GM21360 (cell line): Measurements from ENCODE around the gene LGALS3BP.
"Not testable (repeated sequence)": the region's sequence is repeated elsewhere in the genome, so short reads cannot be mapped to it uniquely, and the experiment has no call there.

Source experiments
- ATAC-seq: cut with Tn5 transposase; IDR thresholded peaks from one replicate; pipeline ENCODE4 v1.9.1; 2021; ENCODE audit warnings: mild to moderate bottlenecking, moderate library complexity; ENCODE audit not compliant: unreplicated experiment

The LGALS3BP gene

GRCh38 chr17:78966123-78966813, 13.5 kb downstream of the LGALS3BP start:
- ATAC-seq: no peak

- no peak for ATAC-seq
These were observed 14.2 kb downstream of the LGALS3BP start for GRCh38 chr17:78965491-78965924.

GRCh38 chr17:78963378-78963777, 16.3 kb downstream of the LGALS3BP start:
- no peak for ATAC-seq

GRCh38 chr17:78962984-78963348, 16.8 kb downstream of the LGALS3BP start:
- ATAC-seq: not testable (repeated sequence)

GRCh38 chr17:78962345-78962983, 17.3 kb downstream of the LGALS3BP start:
- ATAC-seq: no peak

- ATAC-seq: no peak
These were observed 18.2 kb downstream of the LGALS3BP start for GRCh38 chr17:78961571-78961970.

GRCh38 chr17:78960928-78961327, 18.8 kb downstream of the LGALS3BP start:
- ATAC-seq: no peak

GRCh38 chr17:78959803-78960202, 19.9 kb downstream of the LGALS3BP start:
- ATAC-seq: no peak

- no peak for ATAC-seq
These were observed 21.0 kb downstream of the LGALS3BP start for GRCh38 chr17:78958641-78959127.

GRCh38 chr17:78957128-78957527, 22.6 kb downstream of the LGALS3BP start:
- ATAC-seq: no peak

GRCh38 chr17:78956254-78956653, 23.5 kb downstream of the LGALS3BP start:
- no peak for ATAC-seq

GRCh38 chr17:78954684-78955083, 25.0 kb downstream of the LGALS3BP start:
- ATAC-seq: no peak

GRCh38 chr17:78953356-78954350, 26.1 kb downstream of the LGALS3BP start:
- ATAC-seq: no peak

GRCh38 chr17:78952706-78953105, 27.0 kb downstream of the LGALS3BP start:
- no peak for ATAC-seq

GRCh38 chr17:78951967-78952551, 27.7 kb downstream of the LGALS3BP start:
- no peak for ATAC-seq

GRCh38 chr17:78950870-78951269, 28.9 kb downstream of the LGALS3BP start:
- no peak for ATAC-seq

GRCh38 chr17:78947235-78948149, 32.2 kb downstream of the LGALS3BP start:
- no peak for ATAC-seq

GRCh38 chr17:78946631-78947030, 33.1 kb downstream of the LGALS3BP start:
- no peak for ATAC-seq

GRCh38 chr17:78946131-78946530, 33.6 kb downstream of the LGALS3BP start:
- ATAC-seq: no peak

GRCh38 chr17:78945455-78945854, 34.3 kb downstream of the LGALS3BP start:
- not testable (repeated sequence) for ATAC-seq
